Body of pancreas (tissue), 4 donors: ENCODE measurements around the gene AGPAT4. TPM values are rescaled to one million over a fixed set of nuclear protein-coding genes. Genes with fewer than 3 reads are reported as not detected.

Source experiments
- ATAC-seq: fragments of 150-250 bp; one replicate; pipeline ENCODE4 v1.9.1; 2016
- DNase-seq, 4 donors: peaks; one replicate each; pipeline ENCODE4 v3.0.0-alpha.2; 2019
- H3K27ac ChIP-seq, 4 donors: fragments of 200-600 bp; sonication (generic); 1 replicate in 3 of 4; 2 replicates in 1 of 4; pipeline versions ENCODE4 v1.5.1 to v1.6.1; 2016 to 2019; ENCODE audit warnings: mild to moderate bottlenecking in 1 of 4, mixed read lengths in 1 of 4, moderate library complexity in 1 of 4
- H3K27me3 ChIP-seq, 2 donors: fragments of 200-600 bp; sonication (generic); one replicate each; pipeline ENCODE4 v1.6.0; 2016; ENCODE audit warnings: mild to moderate bottlenecking in 1 of 2
- H3K36me3 ChIP-seq, 2 donors: fragments of 200-600 bp; sonication (generic); replicated peaks in 1 of 2; 2 replicates each; pipeline ENCODE4 v1.5.1; 2016; ENCODE audit warnings: low read depth in 2 of 2; ENCODE audit not compliant: insufficient read depth in 1 of 2
- H3K4me1 ChIP-seq: fragments of 200-600 bp; sonication (generic); one replicate; pipeline ENCODE4 v1.6.0; 2016
- H3K4me3 ChIP-seq, 2 donors: fragments of 200-600 bp; sonication (generic); 1 replicate in 1 of 2; 2 replicates in 1 of 2; pipeline ENCODE4 v1.5.1; 2016 to 2019
- H3K9me3 ChIP-seq, 3 donors: fragments of 200-600 bp; sonication (generic); 1 replicate in 2 of 3; 2 replicates in 1 of 3; pipeline ENCODE4 v1.5.1; 2016
- CTCF ChIP-seq, 7 experiments: fragments of 450-650 bp in 4 of 7; fragments of 200-600 bp in 3 of 7; sonication (generic) in 3 of 7; IDR thresholded peaks; one replicate each; pipeline ENCODE4 v1.5.1; 2016 to 2019; ENCODE audit warnings: antibody characterized with exemption in 7 of 7
- POLR2A ChIP-seq, 3 donors: fragments of 450-650 bp; IDR thresholded peaks; one replicate each; pipeline ENCODE4 v1.6.1; 2016; ENCODE audit warnings: antibody characterized with exemption in 3 of 3, mild to moderate bottlenecking in 2 of 3
- WGBS, 2 donors: methylation state at CpG; one replicate each; pipeline ENCODE4 v1.1.5; 2017; 5-methylcytosine and 5-hydroxymethylcytosine counted together
- intact Hi-C: fragments of 100-400 bp; cut with DNase I; formaldehyde crosslinking; loops from one replicate; pipeline ENCODE4 v1.15.1; 2023
- total RNA-seq, 2 donors: library from RNA; depleted of rRNA; stranded (reverse); fragments of >200 nt; gene quantifications; one replicate each; pipeline ENCODE4 v1.1.0, GENCODE V29; 2016

The AGPAT4 gene
- total RNA-seq, 2 donors from 2014 or later: 1.3 to 2.6 TPM

DNA sequence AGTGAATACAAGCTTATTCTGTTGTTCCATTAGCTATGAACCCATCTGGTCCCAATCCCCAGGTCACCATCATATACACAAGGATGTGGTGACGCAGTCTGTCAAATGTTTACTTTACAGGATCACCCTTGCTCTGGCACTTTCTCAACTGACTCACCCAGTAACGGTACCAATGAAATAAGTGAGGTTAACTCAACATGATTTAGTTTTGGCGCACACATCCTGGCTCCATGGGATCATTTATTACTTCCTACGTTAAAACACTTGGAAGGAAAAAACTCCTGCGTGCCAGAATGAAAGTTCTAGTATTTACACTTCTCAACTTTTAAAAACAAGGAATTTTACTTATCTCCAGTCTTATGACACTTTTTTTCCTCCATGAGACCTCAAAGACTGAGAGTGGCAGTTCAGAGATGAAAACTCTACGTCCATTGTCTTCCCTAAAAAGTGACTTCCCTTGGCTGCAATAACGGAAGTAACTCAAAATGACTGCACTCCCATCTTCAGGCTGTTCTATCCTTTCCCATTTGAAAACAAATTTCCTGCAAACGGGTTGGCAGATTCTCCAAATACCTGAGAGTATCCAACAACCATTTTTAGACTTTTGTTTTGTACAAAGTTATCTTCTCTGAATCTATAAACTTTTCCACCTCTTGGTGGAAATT is 15.9 kb downstream of the AGPAT4 start:
- no peaks in the 10 kb centered on the region for H3K36me3 ChIP-seq
- TF ChIP-seq CTCF (IDR thresholded peaks at IDR 0.05) (no peak), POLR2A (IDR thresholded peaks at IDR 0.05) (no peak)
- no peaks in the 10 kb centered on the region for H3K9me3 ChIP-seq
- intact Hi-C loops: no loop called here
- H3K27ac ChIP-seq: no peak overlapping the region
- no peak overlapping the region for H3K4me3 ChIP-seq
- H3K4me1 ChIP-seq: no peaks in the 10 kb centered on the region
- DNase-seq (peak in 1 of 4 donors; percentile 11), ATAC-seq (no peak)
- H3K27me3 ChIP-seq: no peaks in the 10 kb centered on the region
- 55 to 65% methylated on average over 8 of the region's 8 CpGs for WGBS, 2 donors

- no peak for ATAC-seq
- TF ChIP-seq CTCF (IDR thresholded peaks at IDR 0.05) (no peak), POLR2A (IDR thresholded peaks at IDR 0.05) (no peak)
- Histone ChIP-seq H3K27me3 (no peaks in the 10 kb centered on the region), H3K36me3 (no peaks in the 10 kb centered on the region), H3K4me1 (no peaks in the 10 kb centered on the region), H3K27ac (no peak overlapping the region), H3K4me3 (no peak overlapping the region), H3K9me3 (no peaks in the 10 kb centered on the region)
- DNase-seq: no peak
- intact Hi-C loops: no loop called here
- WGBS, 2 donors: 84% methylated on average over 13 of the region's 13 CpGs
Observed at GRCh38 chr6:161256407-161256806, 17.5 kb downstream of the AGPAT4 start.

- Histone ChIP-seq H3K27ac (no peak overlapping the region), H3K36me3 (no peaks in the 10 kb centered on the region), H3K4me1 (no peaks in the 10 kb centered on the region), H3K4me3 (no peak overlapping the region), H3K9me3 (no peaks in the 10 kb centered on the region), H3K27me3 (no peaks in the 10 kb centered on the region)
- intact Hi-C loops: no loop called here
- ATAC-seq (no peak), DNase-seq (no peak)
- WGBS, 2 donors: 94 to 96% methylated on average over 6 of the region's 6 CpGs
- no peak for TF ChIP-seq POLR2A (IDR thresholded peaks at IDR 0.05)
- no peak for TF ChIP-seq CTCF (IDR thresholded peaks at IDR 0.05)
Observed at GRCh38 chr6:161255518-161255917, 18.3 kb downstream of the AGPAT4 start.

GRCh38 chr6:161254464-161255253 is 19.2 kb downstream of the AGPAT4 start:
- no peak for TF ChIP-seq CTCF (IDR thresholded peaks at IDR 0.05)
- no peak for TF ChIP-seq POLR2A (IDR thresholded peaks at IDR 0.05)
- Histone ChIP-seq H3K4me1 (no peaks in the 10 kb centered on the region), H3K36me3 (no peaks in the 10 kb centered on the region), H3K9me3 (no peaks in the 10 kb centered on the region), H3K27me3 (no peaks in the 10 kb centered on the region), H3K4me3 (no peak overlapping the region), H3K27ac (no peak overlapping the region)
- DNase-seq (no peak), ATAC-seq (no peak)
- 73 to 74% methylated on average over 17 of the region's 17 CpGs for WGBS, 2 donors
- intact Hi-C loops: no loop called here

DNA sequence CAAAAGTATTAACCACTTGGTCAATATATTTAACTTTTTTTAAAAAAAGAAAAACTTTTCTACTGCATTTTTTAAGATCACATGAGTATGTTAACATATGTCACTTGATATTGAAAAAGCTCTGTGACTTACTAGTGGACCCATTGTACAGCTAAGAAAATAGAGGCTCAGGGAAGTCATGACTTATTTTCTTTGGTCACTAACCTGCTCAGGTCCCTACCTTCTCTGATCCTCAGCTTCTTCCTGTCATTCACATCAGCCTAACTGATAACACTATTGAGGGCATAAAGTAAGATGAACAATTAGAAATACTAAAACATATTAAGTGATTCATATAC is 19.8 kb downstream of the AGPAT4 start:
- no peaks in the 10 kb centered on the region for H3K4me1 ChIP-seq
- no peaks in the 10 kb centered on the region for H3K36me3 ChIP-seq
- no peak overlapping the region for H3K4me3 ChIP-seq
- no peak for DNase-seq
- H3K27ac ChIP-seq: no peak overlapping the region
- ATAC-seq: no peak
- H3K27me3 ChIP-seq: no peaks in the 10 kb centered on the region
- intact Hi-C loops: no loop called here
- TF ChIP-seq POLR2A (IDR thresholded peaks at IDR 0.05): no peak
- no peak for TF ChIP-seq CTCF (IDR thresholded peaks at IDR 0.05)
- no peaks in the 10 kb centered on the region for H3K9me3 ChIP-seq
